ENCODE measurements around the gene DCAF5.

- TF ChIP-seq, protein P1, sequence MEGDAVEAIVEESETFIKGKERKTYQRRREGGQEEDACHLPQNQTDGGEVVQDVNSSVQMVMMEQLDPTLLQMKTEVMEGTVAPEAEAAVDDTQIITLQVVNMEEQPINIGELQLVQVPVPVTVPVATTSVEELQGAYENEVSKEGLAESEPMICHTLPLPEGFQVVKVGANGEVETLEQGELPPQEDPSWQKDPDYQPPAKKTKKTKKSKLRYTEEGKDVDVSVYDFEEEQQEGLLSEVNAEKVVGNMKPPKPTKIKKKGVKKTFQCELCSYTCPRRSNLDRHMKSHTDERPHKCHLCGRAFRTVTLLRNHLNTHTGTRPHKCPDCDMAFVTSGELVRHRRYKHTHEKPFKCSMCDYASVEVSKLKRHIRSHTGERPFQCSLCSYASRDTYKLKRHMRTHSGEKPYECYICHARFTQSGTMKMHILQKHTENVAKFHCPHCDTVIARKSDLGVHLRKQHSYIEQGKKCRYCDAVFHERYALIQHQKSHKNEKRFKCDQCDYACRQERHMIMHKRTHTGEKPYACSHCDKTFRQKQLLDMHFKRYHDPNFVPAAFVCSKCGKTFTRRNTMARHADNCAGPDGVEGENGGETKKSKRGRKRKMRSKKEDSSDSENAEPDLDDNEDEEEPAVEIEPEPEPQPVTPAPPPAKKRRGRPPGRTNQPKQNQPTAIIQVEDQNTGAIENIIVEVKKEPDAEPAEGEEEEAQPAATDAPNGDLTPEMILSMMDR (IDR thresholded peaks at IDR 0.05) = no peak
- TF ChIP-seq POLR2AphosphoS5 (IDR thresholded peaks at IDR 0.05) (peak in 1 of 3 donors; percentile 10), POLR2A (IDR thresholded peaks at IDR 0.05) (no peak)
These were observed 138.8 kb downstream of the DCAF5 start for GRCh38 chr14:69013943-69014782.

Measured in transverse colon (tissue), 4 donors.